Measurements from ENCODE around the gene IFNG. TPM values are rescaled to one million over a fixed set of nuclear protein-coding genes. Genes with fewer than 3 reads are reported as not detected.

Gene IFNG
- polyA plus RNA-seq, 1 donor (not counting 4 experiments of a cell fraction or from before 2014, with no cell fraction given): not detected

- Histone ChIP-seq H4K20me1 (ENCODE audit: control insufficient read depth, extremely low read depth, insufficient read depth, low read length) (no peaks in the 10 kb centered on the region), H3K9me1 (ENCODE audit: control insufficient read depth, extremely low read depth, insufficient read depth, low read length) (no peaks in the 10 kb centered on the region), H3K9ac (ENCODE audit: control insufficient read depth, extremely low read depth, insufficient read depth, low read length) (no peak overlapping the region), H3K4me3 (ENCODE audit: control insufficient read depth in 2 of 3, extremely low read depth in 1 of 3, insufficient read depth in 2 of 3, low read depth in 1 of 3, low read length in 3 of 3) (no peak overlapping the region), H3K27ac (ENCODE audit: control insufficient read depth, insufficient read depth, low read length) (no peak overlapping the region), H3K4me1 (ENCODE audit: control insufficient read depth, extremely low read depth, insufficient read depth, low read length) (peaks cover 5% of the 10 kb centered on the region), H3K36me3 (ENCODE audit: control insufficient read depth in 2 of 2, extremely low read depth in 1 of 2, insufficient read depth in 2 of 2, low read length in 2 of 2) (no peaks in the 10 kb centered on the region), H3K4me2 (ENCODE audit: control insufficient read depth, extremely low read depth, insufficient read depth, low read depth, low read length) (no peak overlapping the region), H3K27me3 (ENCODE audit: control insufficient read depth, extremely low read depth, insufficient read depth, low read length) (peaks cover 42% of the 10 kb centered on the region), H3K9me3 (ENCODE audit: control insufficient read depth, low read depth, low read length) (no peaks in the 10 kb centered on the region), H2AFZ (ENCODE audit: control insufficient read depth, low read length) (no peak overlapping the region), H3K79me2 (ENCODE audit: control insufficient read depth, insufficient read depth, low read length) (no peaks in the 10 kb centered on the region)
- dilution Hi-C loops (cut with MboI; ENCODE audit: extremely low pct_ligation_motif_present, low sequenced_read_pairs): no loop called here
- DNase-seq (ENCODE audit: low read depth, low spot score) (no peak), FAIRE-seq (no peak)
- TF ChIP-seq EZH2 (IDR thresholded peaks at IDR 0.05; ENCODE audit: low read length): no peak
- no peak for TF ChIP-seq CTCF (optimal IDR thresholded peaks at IDR 0.05 in 1 of 3, IDR thresholded peaks at IDR 0.05 in 1 of 3, conservative IDR thresholded peaks at IDR 0.05 in 1 of 3; ENCODE audit: extremely low read depth in 1 of 3, insufficient read depth in 2 of 3, low read length in 3 of 3)
Observed at GRCh38 chr12:68190301-68190700, 30.8 kb upstream of the IFNG start.

- FAIRE-seq (peak; percentile 69), DNase-seq (ENCODE audit: low read depth, low spot score) (no peak)
- H3K4me1 ChIP-seq (ENCODE audit: control insufficient read depth, extremely low read depth, insufficient read depth, low read length): peaks cover 5% of the 10 kb centered on the region
- no peaks in the 10 kb centered on the region for H4K20me1 ChIP-seq (ENCODE audit: control insufficient read depth, extremely low read depth, insufficient read depth, low read length)
- no peak overlapping the region for H3K27ac ChIP-seq (ENCODE audit: control insufficient read depth, insufficient read depth, low read length)
- H3K9ac ChIP-seq (ENCODE audit: control insufficient read depth, extremely low read depth, insufficient read depth, low read length): no peak overlapping the region
- no peaks in the 10 kb centered on the region for H3K36me3 ChIP-seq (ENCODE audit: control insufficient read depth in 2 of 2, extremely low read depth in 1 of 2, insufficient read depth in 2 of 2, low read length in 2 of 2)
- peaks cover 42% of the 10 kb centered on the region for H3K27me3 ChIP-seq (ENCODE audit: control insufficient read depth, extremely low read depth, insufficient read depth, low read length)
- no peak overlapping the region for H2AFZ ChIP-seq (ENCODE audit: control insufficient read depth, low read length)
- H3K9me1 ChIP-seq (ENCODE audit: control insufficient read depth, extremely low read depth, insufficient read depth, low read length): no peaks in the 10 kb centered on the region
- H3K4me2 ChIP-seq (ENCODE audit: control insufficient read depth, extremely low read depth, insufficient read depth, low read depth, low read length): no peak overlapping the region
- H3K4me3 ChIP-seq (ENCODE audit: control insufficient read depth in 2 of 3, extremely low read depth in 1 of 3, insufficient read depth in 2 of 3, low read depth in 1 of 3, low read length in 3 of 3): no peak overlapping the region
- TF ChIP-seq CTCF (optimal IDR thresholded peaks at IDR 0.05 in 1 of 3, IDR thresholded peaks at IDR 0.05 in 1 of 3, conservative IDR thresholded peaks at IDR 0.05 in 1 of 3; ENCODE audit: extremely low read depth in 1 of 3, insufficient read depth in 2 of 3, low read length in 3 of 3) (no peak), EZH2 (IDR thresholded peaks at IDR 0.05; ENCODE audit: low read length) (no peak)
- dilution Hi-C loops (cut with MboI; ENCODE audit: extremely low pct_ligation_motif_present, low sequenced_read_pairs): no loop called here
- H3K9me3 ChIP-seq (ENCODE audit: control insufficient read depth, low read depth, low read length): no peaks in the 10 kb centered on the region
- H3K79me2 ChIP-seq (ENCODE audit: control insufficient read depth, insufficient read depth, low read length): no peaks in the 10 kb centered on the region
Observed at GRCh38 chr12:68189821-68190242, 30.3 kb upstream of the IFNG start.

Measured in keratinocyte (primary cell).